Measurements from ENCODE around the gene GBP3.
"Not testable (repeated sequence)": the region's sequence is repeated elsewhere in the genome, so short reads cannot be mapped to it uniquely, and the experiment has no call there.

Gene GBP3, protein sequence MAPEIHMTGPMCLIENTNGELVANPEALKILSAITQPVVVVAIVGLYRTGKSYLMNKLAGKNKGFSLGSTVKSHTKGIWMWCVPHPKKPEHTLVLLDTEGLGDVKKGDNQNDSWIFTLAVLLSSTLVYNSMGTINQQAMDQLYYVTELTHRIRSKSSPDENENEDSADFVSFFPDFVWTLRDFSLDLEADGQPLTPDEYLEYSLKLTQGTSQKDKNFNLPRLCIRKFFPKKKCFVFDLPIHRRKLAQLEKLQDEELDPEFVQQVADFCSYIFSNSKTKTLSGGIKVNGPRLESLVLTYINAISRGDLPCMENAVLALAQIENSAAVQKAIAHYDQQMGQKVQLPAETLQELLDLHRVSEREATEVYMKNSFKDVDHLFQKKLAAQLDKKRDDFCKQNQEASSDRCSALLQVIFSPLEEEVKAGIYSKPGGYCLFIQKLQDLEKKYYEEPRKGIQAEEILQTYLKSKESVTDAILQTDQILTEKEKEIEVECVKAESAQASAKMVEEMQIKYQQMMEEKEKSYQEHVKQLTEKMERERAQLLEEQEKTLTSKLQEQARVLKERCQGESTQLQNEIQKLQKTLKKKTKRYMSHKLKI

DNA sequence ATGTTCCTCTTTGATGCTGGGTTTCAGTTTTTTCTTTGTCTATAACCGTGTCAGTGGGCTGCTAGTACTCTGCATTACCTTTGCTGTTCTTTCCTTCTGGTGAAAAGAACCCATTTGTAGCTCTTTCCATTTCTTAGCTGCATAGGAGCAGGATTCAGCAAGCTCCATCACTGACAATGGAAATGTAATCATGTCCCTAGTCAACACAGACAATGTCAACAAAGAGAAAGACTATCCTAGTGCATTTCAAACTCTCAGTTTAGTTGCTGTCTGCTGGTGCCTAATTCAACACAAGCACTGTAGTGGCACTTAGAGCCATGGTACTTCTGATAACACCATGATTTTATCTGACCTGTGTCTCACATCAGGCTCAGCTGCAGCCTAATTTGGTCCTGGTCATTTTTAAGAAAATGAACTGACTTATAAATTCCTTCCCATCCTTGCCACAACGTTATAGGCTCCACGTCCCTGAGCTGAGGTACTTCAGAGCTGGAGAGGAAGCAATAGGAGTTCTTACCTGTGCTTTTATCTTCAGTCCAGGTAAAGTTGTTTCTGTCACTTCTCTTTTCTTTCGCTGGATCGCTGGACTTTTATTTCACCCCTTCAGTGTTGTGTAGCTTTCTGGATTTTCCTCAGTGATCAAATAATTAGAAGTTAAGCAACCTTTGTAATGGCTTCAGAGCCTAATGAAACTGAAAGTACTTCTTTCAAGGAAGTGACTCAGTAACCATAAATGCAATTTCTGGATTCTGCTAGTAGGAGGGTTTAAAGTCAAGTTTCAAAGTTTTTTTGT lies at the start of gene GBP3:
GBP3 (minus strand) TSS at position 700 of the 793 bp plus-strand sequence. CDS start 2,145 bp downstream, outside the sequence.
- DNase-seq (ENCODE audit: low read depth, low spot score): no peak

DNA sequence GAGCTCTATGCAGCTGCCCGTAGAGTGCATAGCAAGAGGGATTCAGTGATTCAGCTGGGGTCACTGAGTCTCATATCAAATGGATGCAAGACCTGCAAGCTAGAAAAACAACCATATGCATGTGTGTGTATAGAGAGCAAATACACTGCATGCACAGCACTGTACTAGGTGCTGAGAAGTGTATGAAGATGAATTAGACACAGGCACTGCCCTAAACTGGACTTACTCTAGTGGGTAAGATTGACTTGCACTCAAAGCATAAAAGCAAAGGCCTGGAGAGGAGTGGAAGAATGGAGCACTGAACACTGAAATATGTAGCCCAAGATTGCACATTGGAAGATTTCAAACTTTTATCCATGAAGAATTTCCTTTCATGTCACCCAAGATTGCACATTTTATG lies 47.8 kb upstream of the GBP3 start:
- DNase-seq (ENCODE audit: low read depth, low spot score): no peak

DNA sequence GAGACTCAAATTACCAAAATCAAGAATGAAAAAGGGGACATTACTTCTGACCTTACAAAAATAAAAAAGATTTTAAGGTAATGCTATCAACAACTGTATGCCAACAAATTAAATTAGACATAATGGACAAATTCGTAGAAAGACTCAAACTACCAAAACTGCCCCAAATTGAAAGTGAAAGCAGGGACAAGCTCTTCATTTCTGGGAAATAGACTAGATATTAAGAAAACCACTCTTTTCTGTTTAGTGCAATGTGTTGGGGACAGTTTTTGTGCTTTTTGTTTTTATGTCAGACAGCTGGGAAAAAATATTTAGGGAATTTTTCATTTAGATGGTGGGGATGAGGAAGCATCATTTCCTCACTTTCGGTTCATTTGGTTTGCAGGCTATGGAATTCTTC lies 47.3 kb upstream of the GBP3 start:
- no peak for DNase-seq (ENCODE audit: low read depth, low spot score)

DNA sequence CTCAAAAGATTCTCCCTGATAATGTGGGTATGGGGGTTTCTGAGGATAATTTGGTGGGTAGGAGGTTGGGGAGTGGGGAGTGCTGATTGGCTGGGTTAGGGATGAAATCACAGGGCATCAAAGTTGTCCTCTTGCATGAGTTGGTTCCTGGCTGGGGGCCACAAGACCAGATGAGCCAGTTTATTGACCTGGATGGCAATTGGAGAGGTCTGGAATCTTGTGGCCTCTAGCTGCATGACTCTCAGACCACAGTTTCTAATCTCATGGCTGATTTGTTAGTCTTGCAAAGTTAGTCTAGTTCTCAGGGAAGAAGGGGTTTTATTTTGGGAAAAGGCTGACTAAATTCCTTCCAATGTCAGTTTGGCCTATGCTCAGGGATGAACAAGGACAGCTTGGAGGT lies 45.6 kb upstream of the GBP3 start:
- no peak for DNase-seq (ENCODE audit: low read depth, low spot score)

DNA sequence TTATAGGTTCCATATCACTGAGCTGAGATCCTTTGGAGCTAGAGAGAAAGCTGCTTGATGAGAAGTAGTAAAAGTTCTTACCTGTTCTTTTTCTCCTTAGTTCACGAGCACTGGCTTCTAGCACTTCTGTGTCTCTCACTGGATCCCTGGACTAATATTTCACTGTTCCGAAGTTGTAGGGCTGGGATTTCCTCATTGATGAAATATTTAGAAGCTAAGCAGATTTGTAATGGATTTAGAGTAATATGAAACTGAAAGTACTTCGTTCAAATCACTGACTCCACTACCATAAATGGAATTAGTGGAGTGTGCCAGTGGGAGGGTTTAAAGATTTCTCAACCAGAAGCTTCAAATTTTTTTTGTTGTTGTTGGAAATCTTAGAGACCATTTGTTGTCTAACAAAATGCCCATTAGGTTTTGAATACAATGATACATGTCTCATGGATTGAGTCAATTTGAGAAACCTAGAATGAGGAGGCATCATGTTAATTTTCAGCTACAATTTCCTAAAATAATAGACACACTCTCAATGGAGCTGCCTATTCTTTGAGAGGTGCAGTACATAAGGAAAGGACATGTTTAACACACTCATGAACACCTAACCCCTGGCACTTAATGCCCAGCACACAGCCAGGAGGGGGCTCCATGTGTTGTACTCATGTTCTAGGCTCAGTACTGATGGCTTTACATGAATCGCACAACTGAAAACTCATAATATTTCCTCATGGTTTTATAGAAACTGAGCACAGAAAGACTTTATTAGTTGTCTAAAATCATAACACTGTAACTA lies 42.6 kb upstream of the GBP3 start, which contains the start of gene GBP1:
GBP1 (minus strand) TSS at position 130 of the 790 bp plus-strand sequence. CDS start 1,974 bp downstream, outside the sequence.
- no peak for DNase-seq (ENCODE audit: low read depth, low spot score)

DNA sequence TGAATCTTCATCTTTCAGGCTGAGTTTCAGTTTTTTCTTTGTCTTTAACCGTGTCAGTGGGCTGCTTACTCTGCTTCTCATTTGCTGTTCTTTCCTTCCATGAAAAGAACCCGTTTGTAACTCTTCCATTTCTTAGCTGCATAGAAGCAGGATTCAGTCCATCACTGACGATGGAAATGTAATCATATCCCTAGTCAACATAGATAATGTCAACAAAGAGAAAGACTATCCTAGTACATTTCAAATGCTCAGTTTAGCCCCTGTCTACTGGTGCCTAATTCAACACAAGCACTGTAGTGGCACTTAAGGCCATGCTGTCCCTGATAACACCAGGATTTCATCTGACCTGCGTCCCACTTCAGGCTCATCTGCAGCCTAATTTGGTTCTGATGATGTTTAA lies 42.0 kb upstream of the GBP3 start:
- DNase-seq (ENCODE audit: low read depth, low spot score): no peak

DNA sequence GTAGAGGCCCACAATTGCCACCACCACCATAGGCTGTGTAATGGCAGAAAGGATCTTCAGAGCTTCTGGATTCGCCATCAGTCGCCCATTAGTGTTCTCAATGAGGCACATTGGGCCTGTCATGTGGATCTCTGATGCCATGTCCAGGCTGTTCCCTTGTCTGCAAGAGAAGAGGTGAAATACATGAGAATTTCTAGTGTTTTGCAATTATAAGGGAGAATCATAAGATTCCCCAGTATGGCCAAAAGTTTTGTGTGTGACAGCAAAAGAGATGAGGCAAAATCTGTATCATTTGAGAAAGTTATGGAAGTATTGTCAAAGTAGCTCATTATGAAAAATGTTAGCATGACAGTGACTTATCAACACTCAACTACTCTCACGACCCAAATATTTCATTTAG lies 40.4 kb upstream of the GBP3 start:
- DNase-seq (ENCODE audit: low read depth, low spot score): no peak

DNA sequence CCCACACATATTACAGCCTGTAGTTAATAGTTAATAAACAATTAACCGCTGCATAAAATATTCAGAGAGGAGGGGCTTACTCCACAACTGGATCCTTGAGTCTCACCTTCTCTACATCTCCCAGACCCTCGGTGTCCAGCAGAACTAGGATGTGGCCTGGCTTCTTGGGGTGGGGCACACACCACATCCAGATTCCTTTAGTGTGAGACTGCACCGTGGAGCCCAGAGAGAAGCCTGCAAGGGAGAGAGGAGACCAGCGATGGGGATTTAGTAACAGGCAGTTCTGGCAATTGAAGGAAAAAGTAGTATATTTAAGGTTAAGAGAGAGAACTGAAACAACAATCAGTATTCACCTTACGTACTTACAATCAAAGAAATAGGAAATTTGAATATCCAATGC lies 37.4 kb upstream of the GBP3 start:
- no peak for DNase-seq (ENCODE audit: low read depth, low spot score)

DNA sequence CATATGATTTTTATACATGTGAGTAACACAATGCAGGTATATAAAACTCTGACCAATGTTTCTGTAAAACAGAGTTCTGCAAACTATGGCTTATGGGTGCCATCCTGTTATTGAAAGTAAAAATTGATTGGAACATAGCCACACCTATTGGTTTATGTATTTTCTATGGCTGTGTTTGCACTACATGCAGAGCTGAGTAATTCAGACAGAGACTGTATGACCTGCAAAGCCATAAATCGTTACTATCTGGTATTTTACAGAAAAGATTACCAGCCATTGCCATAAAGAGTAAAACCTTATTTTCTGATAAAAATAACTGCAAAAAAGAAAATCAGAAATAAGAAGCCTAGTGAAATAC lies 29.3 kb upstream of the GBP3 start:
- no peak for DNase-seq (ENCODE audit: low read depth, low spot score)

DNA sequence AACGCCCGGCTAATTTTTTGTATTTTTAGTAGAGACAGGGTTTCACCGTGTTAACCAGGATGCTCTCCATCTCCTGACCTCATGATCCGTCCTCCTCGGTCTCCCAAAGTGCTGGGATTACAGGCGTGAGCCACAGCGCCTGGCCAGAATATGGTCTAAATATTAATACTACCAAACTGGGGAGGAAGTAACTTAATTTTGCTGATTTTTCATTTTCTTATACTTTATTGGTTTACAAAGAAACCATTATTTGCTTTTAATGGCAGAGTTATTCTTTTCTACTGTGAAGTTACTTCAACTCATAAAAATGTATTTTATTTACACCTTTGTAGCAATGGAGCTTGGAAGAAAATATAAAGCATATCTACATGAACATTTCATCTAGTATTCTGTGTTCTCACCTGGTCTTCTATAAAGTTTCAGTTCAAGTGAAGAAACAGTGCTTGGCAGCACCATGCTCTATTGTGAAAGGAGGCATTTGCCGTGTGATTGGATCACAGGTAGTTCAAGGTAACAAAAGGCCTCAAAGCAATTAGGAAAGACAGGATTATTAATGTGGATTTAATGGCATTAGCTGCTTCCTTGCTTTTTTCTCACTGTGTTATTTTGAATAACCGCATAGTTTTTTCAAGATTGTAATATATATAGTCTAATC lies 28.8 kb upstream of the GBP3 start:
- DNase-seq (ENCODE audit: low read depth, low spot score): no peak

DNA sequence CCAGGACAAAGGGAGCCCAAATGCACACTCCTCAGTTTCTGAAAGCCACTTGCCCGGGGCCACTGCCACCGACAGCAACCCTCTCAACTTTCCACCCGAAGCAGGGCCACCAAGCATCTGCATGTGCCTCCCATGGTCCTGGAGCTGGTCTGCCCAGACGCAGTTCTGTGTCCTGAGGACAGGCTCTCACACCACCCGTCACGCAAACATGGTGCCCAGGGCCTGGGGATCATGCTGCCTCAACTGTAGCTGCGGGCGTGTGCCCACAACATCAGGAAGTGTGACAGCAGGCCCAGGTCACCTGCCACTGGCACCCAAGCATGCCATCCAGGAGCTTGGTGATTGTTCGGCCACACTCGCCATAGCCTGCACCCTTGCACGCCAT lies 28.0 kb upstream of the GBP3 start:
- no peak for DNase-seq (ENCODE audit: low read depth, low spot score)

DNA sequence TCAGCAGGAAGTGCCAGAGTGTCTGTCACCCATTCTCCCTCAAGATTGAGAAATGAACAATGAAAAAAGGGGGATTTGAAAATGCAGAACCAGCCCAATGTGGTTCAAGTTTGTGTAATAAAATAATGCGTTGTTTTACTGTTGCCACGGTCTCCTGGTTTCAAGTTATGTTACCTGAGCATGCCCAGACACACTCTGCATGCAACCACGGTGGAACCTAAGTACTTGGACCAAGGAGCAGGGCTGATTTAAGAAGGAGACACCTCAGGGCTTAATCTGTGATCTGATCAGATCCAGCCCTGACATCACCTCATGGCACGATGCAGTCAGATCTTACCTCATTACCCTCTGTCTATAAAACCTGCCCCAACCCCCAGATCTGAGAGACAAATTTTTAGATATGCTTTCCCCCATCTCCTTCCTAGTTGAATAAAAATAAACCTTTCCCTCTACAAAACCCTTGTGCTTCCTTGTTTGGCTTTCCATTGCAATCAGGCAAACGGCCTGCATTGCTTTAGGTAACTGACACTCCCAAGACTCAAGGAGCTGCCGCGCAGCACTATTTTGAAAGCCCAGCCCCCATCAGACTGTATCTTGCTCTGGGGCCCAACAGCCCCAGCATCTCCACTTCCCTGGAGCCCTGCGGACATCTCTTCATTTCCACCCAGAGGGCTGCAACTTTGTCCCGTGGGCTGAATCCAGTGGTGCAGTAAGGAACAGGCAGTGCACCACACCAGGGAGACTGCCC lies 27.4 kb upstream of the GBP3 start:
- DNase-seq (ENCODE audit: low read depth, low spot score): not testable (repeated sequence)

DNA sequence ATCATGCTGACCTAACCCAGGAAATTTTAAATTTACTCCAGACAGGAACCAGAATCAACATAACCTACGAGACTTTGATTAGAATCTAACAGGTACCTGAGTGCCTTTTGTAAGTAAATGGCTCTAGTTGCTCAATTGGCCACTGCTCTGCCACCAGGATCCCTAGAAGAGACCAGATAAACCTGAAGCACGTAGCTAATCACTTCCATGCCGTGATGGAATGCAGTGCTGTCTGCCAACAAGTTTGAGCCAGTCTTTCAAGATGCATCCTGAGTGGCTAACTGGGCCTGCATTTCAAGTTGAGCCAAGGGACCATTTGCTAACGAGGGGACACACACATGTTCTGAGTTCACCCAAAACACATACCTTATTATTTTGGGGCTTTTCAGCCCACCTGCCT lies 26.5 kb upstream of the GBP3 start:
- DNase-seq (ENCODE audit: low read depth, low spot score): not testable (repeated sequence)

DNA sequence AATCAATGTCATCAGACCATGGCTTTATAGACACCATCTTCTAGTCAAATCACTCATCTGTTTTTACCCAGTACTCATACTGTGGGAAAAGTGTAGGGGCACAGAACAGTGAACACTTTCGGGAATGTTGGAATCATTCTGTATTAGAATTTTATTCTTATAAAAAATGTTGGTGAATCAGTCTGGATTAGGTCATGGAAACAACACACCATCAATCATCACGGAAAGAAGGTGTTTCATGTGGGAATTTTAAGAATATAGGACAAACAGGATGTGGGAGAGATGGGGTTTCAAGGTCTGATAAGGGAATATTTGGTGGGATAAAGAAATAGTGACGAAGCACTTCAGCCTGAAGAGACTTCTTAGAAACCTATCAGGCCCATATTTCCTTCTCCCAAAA lies 25.1 kb upstream of the GBP3 start:
- DNase-seq (ENCODE audit: low read depth, low spot score): no peak

DNA sequence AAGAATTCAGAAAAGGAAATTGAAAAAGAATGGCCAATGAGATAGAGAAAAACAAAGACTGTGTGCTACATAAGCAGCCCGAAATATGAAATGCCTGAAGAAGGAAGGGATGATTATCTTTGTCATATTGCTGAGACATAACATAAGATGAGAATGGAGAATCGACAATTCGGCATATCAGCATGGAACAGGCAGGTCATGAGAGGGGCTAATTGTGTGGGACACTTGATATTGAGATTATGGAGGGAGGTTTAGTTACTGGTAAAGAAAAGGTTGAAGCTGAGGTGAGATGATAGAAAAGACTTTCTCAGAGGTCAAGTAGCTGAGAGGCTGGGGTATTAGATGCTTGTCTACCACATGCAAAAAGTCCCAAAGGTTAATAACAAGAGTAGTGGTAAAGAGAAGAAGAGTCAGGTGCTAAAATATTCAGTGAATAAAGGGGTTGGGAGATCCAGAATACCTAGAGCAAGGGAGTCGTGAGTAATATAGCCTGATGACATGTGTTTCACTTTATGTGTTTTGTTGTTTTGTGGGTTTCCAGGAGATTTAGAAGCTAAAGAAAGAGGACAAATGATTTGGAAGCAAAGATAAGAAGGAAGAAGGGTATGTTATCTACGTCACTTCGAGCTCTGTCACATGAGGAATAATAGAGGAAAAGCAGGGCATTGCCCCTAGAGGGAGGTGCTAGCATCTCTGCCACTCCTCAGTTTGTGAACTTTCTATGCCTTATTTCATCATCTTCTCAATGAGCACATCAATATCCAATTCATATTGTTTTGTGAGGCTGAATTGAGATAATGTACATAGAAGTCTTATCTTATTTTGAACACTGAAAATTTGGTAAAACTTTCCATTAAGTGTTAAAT lies 23.9 kb upstream of the GBP3 start:
- not testable (repeated sequence) for DNase-seq (ENCODE audit: low read depth, low spot score)

DNA sequence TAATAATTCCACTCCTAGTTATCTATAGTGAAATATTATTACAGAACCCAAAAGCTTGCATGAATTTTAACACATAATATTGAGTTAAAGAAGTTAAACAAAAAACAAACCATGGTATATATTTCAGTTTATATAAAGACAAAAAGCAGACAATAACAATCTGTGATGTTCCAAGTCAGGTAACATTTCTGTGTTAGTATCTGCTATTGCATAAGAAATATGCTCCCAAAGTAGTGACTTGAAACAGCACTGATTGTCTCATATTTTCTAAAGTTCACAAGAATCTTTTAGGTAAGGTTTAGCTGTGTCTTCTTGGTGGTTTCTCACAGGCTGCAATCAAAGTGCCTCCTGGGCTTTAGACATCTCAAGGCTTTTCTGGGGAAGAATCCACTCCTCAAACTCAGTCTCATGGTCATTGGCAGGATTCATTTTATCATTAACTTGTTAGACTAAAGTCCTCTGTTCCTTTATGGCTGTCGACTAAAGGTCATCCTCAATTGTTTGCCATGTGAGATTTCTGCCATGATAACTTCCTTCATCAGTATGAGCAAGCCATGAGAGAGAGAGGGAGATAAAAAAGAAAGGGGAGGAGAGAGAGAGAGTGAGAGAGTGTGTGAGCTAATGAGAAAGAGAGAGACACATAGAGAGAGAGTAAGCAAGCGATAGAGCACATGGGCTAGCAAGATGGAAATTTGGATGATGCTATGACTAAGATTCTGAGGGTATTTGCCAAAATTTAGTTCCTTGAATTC lies 22.5 kb upstream of the GBP3 start:
- no peak for DNase-seq (ENCODE audit: low read depth, low spot score)

DNA sequence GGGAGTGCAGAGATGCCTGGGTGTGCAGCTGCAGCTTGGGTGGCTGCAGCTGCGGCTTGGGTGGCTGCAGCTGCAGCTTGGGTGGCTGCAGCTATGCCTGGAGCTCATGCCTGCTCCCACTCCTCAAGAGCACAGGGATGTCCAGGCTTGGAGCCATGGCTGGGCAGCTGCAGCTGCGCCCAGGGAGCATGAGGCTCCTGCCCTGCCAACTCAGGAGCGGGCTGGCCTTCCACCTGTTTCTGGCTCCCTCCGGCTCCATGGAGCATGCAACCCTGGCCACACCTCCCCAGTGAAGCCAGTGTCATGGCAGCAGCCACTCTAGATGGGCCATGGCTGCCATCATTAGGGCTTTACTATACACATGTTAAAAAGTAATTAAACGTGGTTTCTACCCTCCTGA lies 21.3 kb upstream of the GBP3 start:
- no peak for DNase-seq (ENCODE audit: low read depth, low spot score)

DNA sequence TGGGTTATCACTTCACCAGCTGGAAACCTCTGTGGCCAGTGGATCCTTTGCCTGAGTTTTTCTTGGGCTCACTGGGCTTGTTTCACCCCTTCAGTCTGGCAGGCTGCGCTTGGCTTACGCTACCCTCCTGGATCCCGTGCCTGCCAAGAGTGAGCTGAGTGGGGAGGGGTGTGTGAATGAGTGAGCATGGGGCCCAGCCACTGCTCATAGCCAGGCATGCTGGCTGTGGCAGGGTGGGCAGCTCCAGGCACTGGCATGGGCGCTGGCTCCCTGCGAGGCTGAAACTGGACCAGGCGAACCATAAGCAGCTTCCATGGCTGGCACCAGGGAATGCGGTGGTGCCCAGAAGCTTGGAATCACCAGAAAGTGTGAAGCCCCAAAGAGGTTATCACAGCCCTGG lies 19.8 kb upstream of the GBP3 start:
- DNase-seq (ENCODE audit: low read depth, low spot score): no peak

DNA sequence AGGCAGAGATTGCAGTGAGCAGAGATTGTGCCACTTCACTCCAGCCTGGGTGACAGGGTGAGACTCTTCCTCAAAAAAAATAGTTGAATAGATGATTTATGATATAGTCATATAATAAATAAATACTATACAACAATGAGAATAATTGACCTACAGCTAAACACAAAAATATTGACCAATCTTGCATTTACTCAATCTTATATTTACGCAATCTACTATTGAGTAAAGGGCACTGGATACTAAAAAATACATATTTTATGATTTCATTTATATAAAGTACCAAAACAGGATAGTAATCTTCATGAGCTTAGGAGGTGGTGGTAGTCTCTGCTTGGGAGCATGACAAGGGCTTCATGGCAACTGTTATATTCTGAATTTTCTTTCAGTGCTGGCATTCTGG lies 19.1 kb upstream of the GBP3 start:
- no peak for DNase-seq (ENCODE audit: low read depth, low spot score)

Data from iPS DF 19.7 (cell line).